HG03469 (cell line): Measurements from ENCODE around the gene LRRC66.

ENCODE experiments used
- ATAC-seq: cut with Tn5 transposase; IDR thresholded peaks from one replicate; pipeline ENCODE4 v1.9.1; 2021; ENCODE audit warnings: mild to moderate bottlenecking, moderate library complexity, moderate number of reproducible peaks; ENCODE audit not compliant: unreplicated experiment

Gene LRRC66

GRCh38 chr4:52019936-52020657 is at the start of gene LRRC66:
LRRC66 (minus strand) TSS chr4:52020363; CDS start chr4:52017613, 2,750 bp downstream.
- ATAC-seq, result no peak

DNA sequence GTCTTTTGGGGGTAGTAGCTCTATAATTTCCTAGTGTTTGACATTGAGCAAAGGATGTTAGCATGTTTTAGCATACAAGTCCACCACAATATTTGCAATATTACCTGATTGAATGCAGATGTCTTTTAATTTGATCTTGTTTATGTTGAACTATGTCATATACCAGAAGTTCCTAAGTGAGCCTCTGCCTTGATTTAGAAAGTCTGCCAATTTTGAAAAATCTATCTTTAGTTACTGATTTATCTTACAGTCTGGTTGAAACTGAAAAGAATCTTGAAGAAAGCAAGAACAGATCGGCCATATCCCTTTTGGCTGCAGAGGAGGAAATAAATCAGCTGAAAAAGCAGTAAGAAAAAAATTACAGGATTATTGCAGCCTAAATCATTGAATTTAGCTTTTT is 49.4 kb upstream of the LRRC66 start:
- no peak for ATAC-seq

GRCh38 chr4:52059372-52059771 is 39.2 kb upstream of the LRRC66 start:
- no peak for ATAC-seq

GRCh38 chr4:52058275-52058674 is 38.1 kb upstream of the LRRC66 start:
- no peak for ATAC-seq

DNA sequence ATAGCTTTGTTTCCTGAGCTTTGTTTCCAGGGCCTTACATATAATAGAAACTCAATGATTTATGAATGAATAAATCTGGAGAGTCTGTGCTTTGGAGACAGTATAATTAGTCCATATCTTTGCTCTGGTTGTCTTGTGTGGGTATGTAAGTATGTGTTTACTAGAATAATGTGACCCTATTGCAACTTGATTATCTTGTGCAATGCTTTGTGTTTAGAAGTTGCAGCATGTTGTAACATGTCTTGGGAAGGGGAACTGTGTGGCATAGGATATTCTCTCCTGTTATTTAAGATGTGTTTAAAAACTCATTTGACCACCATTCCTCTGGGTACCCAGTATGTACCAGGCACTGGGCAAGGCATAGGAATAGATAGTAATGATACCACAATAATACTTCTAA is 37.0 kb upstream of the LRRC66 start:
- no peak for ATAC-seq

DNA sequence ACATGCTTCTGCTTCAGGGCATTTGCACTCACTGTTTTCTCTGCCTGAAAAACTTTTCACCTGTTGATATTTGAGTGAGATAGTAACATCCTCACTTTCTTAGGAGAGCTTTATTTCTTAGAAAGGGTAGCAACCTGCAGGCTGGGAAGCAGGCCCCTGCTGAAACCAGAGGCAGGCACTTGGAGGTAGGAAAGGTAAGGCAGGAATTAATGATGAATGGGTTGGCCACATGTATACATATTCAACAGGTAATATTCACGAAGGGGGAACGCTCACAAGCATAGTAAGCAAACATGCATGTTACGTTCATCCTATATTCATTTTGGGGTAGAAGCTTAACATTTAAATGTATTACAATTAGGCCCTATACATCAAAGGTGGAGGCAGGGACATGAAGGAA is 34.1 kb upstream of the LRRC66 start:
- no peak for ATAC-seq

GRCh38 chr4:52052475-52052780 is 32.3 kb upstream of the LRRC66 start:
- peak; percentile 57 for ATAC-seq

DNA sequence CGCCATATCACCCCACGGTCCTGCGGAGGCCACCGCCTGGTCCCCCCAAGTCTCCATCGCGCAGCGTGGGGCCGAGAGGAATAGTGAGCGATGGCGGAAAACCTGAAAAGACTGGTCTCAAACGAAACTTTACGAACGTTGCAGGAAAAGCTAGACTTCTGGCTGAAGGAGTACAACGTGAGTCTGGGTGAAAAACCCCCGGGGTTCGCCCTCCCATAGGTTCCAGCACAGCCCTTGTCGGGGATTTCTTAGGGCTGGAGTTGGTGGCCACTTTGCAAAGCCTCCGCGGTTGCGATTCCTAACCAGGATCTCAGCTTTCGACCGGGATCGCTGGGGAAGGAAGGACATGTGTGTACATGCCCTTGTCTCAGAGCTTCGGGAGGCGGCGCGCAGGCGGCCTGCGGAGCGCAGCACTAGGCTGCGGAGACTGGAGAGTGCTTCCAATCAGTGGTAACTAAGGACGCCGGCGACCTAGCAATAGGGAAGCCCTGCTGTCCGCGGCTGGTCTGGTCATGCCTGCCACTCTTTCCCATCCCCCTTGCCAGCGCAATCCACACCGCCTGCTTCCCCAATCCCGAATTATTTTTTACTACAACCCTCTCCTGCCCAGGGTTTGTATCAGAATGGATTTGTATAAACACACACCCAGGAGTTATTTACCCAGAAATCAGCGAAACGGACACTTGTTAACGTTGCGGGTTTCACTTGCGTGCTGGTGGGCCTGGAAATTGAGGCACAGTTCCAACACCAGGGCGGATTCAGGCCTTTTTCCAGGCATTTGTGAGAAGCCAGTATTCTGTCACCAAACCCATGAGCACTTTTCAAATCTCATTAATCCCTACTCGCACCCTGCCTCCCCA is 31.7 kb upstream of the LRRC66 start:
- ATAC-seq, result peak; percentile 48

DNA sequence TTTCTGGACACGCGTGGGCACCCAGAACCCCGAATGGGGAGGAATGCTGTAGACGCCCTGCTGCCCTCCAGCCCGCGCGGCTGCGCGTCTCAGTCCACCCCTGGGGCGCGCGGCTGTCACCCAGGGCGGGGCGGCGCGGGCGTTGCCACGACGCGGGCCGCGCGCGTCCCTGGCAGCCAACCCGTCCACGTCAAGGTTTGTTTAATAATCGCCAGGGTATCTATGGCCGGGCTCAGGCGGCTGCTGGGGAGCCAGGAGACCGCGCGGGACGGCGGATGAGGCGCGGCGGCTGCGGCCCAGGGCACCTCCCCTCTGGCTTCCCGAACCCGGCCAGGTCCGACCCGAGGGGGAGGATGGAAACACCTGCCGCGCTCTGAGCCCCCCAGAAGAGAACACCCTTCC is 31.1 kb upstream of the LRRC66 start, which contains the start of gene SPATA18:
SPATA18 (plus strand) TSS at position 92 of the 402 bp plus-strand sequence. CDS start 401 bp downstream, outside the sequence.
- ATAC-seq, result no peak

GRCh38 chr4:52049266-52049665 is 29.1 kb upstream of the LRRC66 start:
- ATAC-seq, result no peak

- ATAC-seq, result no peak
These were observed 24.9 kb upstream of the LRRC66 start for GRCh38 chr4:52045028-52045427.

- peak; percentile 78 for ATAC-seq
These were observed 18.1 kb upstream of the LRRC66 start, which contains the start of gene SGCB for GRCh38 chr4:52038103-52038912. SGCB (minus strand) TSS chr4:52038299; CDS start chr4:52038259, 40 bp downstream.

DNA sequence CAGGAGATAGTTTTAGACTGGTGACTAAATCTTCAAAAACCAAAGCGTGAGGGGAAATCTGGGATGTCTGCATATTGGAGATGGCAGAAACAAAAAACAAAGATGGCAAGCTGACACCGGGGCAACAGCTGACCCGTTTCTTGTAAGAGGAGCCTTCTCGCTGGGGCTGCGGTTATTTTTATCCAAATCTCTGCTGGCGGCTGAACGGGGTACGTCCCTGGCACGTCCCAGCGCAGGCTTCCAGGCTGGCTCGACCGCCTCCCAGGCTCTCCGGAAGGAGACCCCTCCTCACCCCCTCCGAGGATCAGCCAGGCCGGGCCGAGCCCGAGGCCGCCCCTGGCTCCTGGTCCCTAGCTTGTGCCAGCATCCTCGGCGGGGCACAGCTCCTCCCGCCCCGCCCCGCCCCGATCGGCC is 17.5 kb upstream of the LRRC66 start:
- peak; percentile 46 for ATAC-seq

DNA sequence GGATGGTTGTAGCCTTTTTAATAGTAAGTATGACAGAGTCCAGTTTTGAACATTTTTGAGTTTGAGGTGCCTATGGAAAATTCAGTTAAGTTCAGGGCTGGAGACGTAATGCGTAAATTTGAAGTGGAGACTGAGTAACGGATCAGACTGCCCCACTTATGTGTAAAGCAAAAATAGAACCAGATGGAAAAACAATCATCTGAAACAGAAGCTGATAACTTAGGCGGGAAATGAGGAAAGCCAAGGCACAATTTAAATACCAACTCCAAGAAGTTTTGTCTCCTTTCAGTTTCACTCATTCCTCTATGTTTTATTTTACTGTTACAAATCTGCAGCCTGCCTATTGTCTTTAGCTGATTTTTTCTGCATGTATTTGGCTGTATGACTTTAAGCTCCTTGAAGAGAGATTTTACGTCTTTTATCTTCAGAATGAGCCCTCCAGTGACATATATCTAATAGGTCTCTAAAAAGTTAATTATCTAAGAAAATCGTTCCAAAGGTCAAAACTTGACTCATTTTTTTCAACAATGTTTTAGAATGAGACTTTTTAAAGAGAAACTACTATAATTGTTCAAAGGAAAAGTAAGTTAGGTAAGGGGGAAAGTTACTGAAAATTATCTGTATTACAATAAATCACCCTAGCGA is 16.8 kb upstream of the LRRC66 start:
- ATAC-seq, result no peak

- ATAC-seq, result no peak
These were observed 15.0 kb upstream of the LRRC66 start for GRCh38 chr4:52035190-52035589.

- ATAC-seq, result no peak
These were observed 11.8 kb upstream of the LRRC66 start for GRCh38 chr4:52032005-52032404.

DNA sequence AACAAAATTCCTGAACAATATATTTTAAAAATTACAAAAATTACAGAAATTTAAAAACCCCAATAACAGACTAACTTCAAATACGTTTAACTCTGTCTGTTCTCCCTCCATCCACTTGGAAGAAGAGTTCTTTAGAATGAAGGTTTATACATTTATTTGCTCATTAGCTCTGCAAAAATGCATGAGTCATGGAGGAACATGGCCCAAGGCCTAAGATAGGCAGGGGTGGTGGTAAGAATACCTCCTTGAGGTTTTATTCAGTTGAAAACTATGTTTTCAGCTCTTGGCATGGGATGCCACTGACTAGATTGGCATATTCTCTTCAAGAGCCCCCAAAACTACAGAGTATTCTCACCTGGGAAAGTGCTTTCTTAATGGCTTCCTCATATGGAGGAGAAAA is 8.8 kb upstream of the LRRC66 start:
- no peak for ATAC-seq

GRCh38 chr4:52017814-52018213 is 2.3 kb downstream of the LRRC66 start:
- no peak for ATAC-seq

- no peak for ATAC-seq
These were observed 3.2 kb downstream of the LRRC66 start for GRCh38 chr4:52016981-52017380.

- no peak for ATAC-seq
These were observed 4.8 kb downstream of the LRRC66 start for GRCh38 chr4:52015366-52015765.

DNA sequence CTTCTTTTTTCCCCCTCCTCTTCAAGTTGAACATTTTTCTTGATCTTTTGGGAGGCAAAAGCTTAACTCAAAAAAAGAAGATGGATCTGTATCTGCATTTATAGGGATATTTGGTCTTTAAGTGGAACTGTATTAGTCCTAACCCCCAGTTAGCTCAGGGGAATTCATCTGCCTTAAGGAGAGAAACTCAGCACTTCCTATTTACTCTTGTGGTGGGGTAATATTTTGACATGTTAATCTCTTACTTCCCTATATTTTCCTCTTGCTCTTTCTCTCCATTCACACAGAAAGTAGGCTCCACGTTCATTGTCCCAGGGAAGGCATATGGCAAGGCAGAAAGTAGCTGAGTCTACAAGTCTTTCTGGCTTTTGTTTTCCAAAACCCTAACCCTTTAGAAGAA is 5.3 kb downstream of the LRRC66 start:
- no peak for ATAC-seq
